ENCODE results near the gene RGL2. TPM values are rescaled to one million over a fixed set of nuclear protein-coding genes. Genes with fewer than 3 reads are reported as not detected.
A peak's percentile ranks its signal among the peaks of the same experiment; 100 is the strongest.

The RGL2 gene
- total RNA-seq, 1 experiment from 2014 or later: 84.4 TPM

- no peak overlapping the region for H3K27ac ChIP-seq (ENCODE audit: low read length)
- intact Hi-C loops (cut with micrococcal nuclease; ENCODE audit: unreplicated experiment) (no loop called here), in situ Hi-C loops (cut with HindIII; ENCODE audit: low pct_unique_long_range_greater_than_20kb, low sequenced_read_pairs) (no loop called here)
- peaks cover 19% of the 10 kb centered on the region for H3K4me1 ChIP-seq (ENCODE audit: control insufficient read depth, insufficient read depth, low read length)
- CTCF ChIA-PET: no interaction called here
- TSS peak; percentile 61 for BruUV-seq (replicated peaks)
- H3K9me3 ChIP-seq (ENCODE audit: control insufficient read depth, insufficient read depth, low read depth, low read length): no peaks in the 10 kb centered on the region
- H3K4me3 ChIP-seq (ENCODE audit: low read depth in 2 of 2, low read length in 2 of 2): no peak overlapping the region
- POLR2A ChIA-PET: no interaction called here
- peaks cover 2% of the 10 kb centered on the region; the same call in 1 of the 2 replicates for H3K36me3 ChIP-seq (ENCODE audit: control insufficient read depth, insufficient read depth, low read length)
- DNase-seq (ENCODE audit: low read depth, low spot score): no peak
- no peak for ATAC-seq
- TF ChIP-seq CTCF (IDR thresholded peaks at IDR 0.05): no peak
- TF ChIP-seq SIN3A (IDR thresholded peaks at IDR 0.05; ENCODE audit: borderline replicate concordance, insufficient read depth, low read depth, low read length): no peak
- TF ChIP-seq POLR2AphosphoS5 (IDR thresholded peaks at IDR 0.05; ENCODE audit: low read depth, low read length): no peak
- TF ChIP-seq, protein P1, sequence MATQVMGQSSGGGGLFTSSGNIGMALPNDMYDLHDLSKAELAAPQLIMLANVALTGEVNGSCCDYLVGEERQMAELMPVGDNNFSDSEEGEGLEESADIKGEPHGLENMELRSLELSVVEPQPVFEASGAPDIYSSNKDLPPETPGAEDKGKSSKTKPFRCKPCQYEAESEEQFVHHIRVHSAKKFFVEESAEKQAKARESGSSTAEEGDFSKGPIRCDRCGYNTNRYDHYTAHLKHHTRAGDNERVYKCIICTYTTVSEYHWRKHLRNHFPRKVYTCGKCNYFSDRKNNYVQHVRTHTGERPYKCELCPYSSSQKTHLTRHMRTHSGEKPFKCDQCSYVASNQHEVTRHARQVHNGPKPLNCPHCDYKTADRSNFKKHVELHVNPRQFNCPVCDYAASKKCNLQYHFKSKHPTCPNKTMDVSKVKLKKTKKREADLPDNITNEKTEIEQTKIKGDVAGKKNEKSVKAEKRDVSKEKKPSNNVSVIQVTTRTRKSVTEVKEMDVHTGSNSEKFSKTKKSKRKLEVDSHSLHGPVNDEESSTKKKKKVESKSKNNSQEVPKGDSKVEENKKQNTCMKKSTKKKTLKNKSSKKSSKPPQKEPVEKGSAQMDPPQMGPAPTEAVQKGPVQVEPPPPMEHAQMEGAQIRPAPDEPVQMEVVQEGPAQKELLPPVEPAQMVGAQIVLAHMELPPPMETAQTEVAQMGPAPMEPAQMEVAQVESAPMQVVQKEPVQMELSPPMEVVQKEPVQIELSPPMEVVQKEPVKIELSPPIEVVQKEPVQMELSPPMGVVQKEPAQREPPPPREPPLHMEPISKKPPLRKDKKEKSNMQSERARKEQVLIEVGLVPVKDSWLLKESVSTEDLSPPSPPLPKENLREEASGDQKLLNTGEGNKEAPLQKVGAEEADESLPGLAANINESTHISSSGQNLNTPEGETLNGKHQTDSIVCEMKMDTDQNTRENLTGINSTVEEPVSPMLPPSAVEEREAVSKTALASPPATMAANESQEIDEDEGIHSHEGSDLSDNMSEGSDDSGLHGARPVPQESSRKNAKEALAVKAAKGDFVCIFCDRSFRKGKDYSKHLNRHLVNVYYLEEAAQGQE (IDR thresholded peaks at IDR 0.05; ENCODE audit: insufficient read depth in 1 of 2, low read depth in 2 of 2, low read length in 1 of 2): no peak
- no peak for TF ChIP-seq TCF7L2 (IDR thresholded peaks at IDR 0.05; ENCODE audit: low read depth, low read length)
- H3K27me3 ChIP-seq (ENCODE audit: control insufficient read depth, insufficient read depth, low read length): no peaks in the 10 kb centered on the region
These were observed 4.5 kb downstream of the RGL2 start for GRCh38 chr6:33294086-33294823.

DNA sequence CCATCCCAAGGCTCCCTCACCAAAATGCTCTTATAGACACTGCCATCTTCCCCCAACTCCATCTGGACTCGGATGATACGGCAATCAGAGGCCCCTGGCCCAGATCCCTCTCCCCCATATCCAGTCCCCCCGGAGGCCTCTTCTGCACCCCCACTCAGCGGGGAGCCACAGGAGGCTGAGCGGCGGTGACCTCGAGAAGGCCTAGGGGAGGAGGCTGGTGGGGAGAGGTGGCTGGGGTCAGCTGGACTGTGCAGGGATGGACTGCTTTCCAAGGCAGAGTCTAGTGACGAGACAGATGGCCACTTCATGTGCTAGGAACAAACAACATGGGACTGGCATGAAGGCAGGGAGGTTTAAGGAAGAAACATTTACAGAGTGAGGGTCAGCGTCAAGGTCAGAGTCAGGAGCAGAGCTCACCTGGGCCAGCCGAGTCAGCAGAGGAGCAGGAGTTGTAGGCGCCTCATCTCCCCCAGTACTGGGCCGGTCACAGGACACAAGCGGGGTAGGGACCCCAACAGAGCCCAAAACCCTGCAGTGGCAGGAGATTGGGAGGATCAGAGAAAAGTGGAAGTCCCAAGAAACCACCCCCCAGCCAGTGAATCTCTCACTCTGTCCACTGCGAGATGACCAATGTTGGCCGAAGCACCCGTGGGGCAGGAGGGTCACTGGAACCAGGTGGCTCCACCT, 5.6 kb downstream of the RGL2 start:
- Histone ChIP-seq H3K27ac (ENCODE audit: low read length) (no peak overlapping the region), H3K4me1 (ENCODE audit: control insufficient read depth, insufficient read depth, low read length) (peaks cover 21% of the 10 kb centered on the region), H3K27me3 (ENCODE audit: control insufficient read depth, insufficient read depth, low read length) (no peaks in the 10 kb centered on the region), H3K9me3 (ENCODE audit: control insufficient read depth, insufficient read depth, low read depth, low read length) (no peaks in the 10 kb centered on the region), H3K36me3 (ENCODE audit: control insufficient read depth, insufficient read depth, low read length) (peaks cover 2% of the 10 kb centered on the region; the same call in 1 of the 2 replicates), H3K4me3 (ENCODE audit: low read depth in 2 of 2, low read length in 2 of 2) (no peak overlapping the region)
- DNase-seq (ENCODE audit: low read depth, low spot score) (no peak), ATAC-seq (no peak)
- intact Hi-C loops (cut with micrococcal nuclease; ENCODE audit: unreplicated experiment) (no loop called here), in situ Hi-C loops (cut with HindIII; ENCODE audit: low pct_unique_long_range_greater_than_20kb, low sequenced_read_pairs) (no loop called here)
- POLR2A ChIA-PET: no interaction called here
- BruUV-seq (replicated peaks): no TSS peak
- TF ChIP-seq POLR2AphosphoS5 (IDR thresholded peaks at IDR 0.05; ENCODE audit: low read depth, low read length): no peak
- TF ChIP-seq, protein P1 (IDR thresholded peaks at IDR 0.05; ENCODE audit: insufficient read depth in 1 of 2, low read depth in 2 of 2, low read length in 1 of 2): no peak
- TF ChIP-seq CTCF (IDR thresholded peaks at IDR 0.05): no peak
- no peak for TF ChIP-seq TCF7L2 (IDR thresholded peaks at IDR 0.05; ENCODE audit: low read depth, low read length)
- TF ChIP-seq SIN3A (IDR thresholded peaks at IDR 0.05; ENCODE audit: borderline replicate concordance, insufficient read depth, low read depth, low read length): no peak
- CTCF ChIA-PET: interaction anchor here (1.5 kb wide), 1 partner anchor 16 kb away, joined by 5 read pairs; no protein-coding TSS in a partner anchor
